HG03439 (cell line): Measurements from ENCODE around the gene BIRC3.
A peak's percentile ranks its signal among the peaks of the same experiment; 100 is the strongest.
"Not testable (repeated sequence)": the region's sequence is repeated elsewhere in the genome, so short reads cannot be mapped to it uniquely, and the experiment has no call there.

Experiments used
- ATAC-seq: cut with Tn5 transposase; IDR thresholded peaks from one replicate; pipeline ENCODE4 v1.9.1; 2021; ENCODE audit warnings: mild to moderate bottlenecking, moderate library complexity; ENCODE audit not compliant: unreplicated experiment

Gene BIRC3

GRCh38 chr11:102367364-102367763 lies 50.1 kb downstream of the BIRC3 start:
- ATAC-seq, result no peak

- peak; percentile 100 for ATAC-seq
These were observed 51.2 kb downstream of the BIRC3 start for GRCh38 chr11:102368472-102368871.

- ATAC-seq, result not testable (repeated sequence)
These were observed 57.5 kb downstream of the BIRC3 start for GRCh38 chr11:102374633-102375424.

GRCh38 chr11:102375720-102376399 lies 58.6 kb downstream of the BIRC3 start:
- ATAC-seq, result no peak

- ATAC-seq, result no peak
These were observed 60.6 kb downstream of the BIRC3 start for GRCh38 chr11:102377891-102378290.

- no peak for ATAC-seq
These were observed 61.5 kb downstream of the BIRC3 start for GRCh38 chr11:102378818-102379217.

GRCh38 chr11:102382384-102382783 lies 65.1 kb downstream of the BIRC3 start:
- ATAC-seq, result no peak

GRCh38 chr11:102383839-102384238 lies 66.6 kb downstream of the BIRC3 start:
- no peak for ATAC-seq

GRCh38 chr11:102384419-102385079 lies 67.3 kb downstream of the BIRC3 start:
- no peak for ATAC-seq

GRCh38 chr11:102385085-102386007 lies 68.1 kb downstream of the BIRC3 start:
- no peak for ATAC-seq

GRCh38 chr11:102386136-102386734 lies 69.0 kb downstream of the BIRC3 start:
- ATAC-seq, result no peak

- no peak for ATAC-seq
These were observed 69.9 kb downstream of the BIRC3 start for GRCh38 chr11:102387043-102387781.
